Left renal pelvis (tissue), 4 donors: ENCODE measurements around the gene FCN2. TPM values are rescaled to one million over a fixed set of nuclear protein-coding genes. Genes with fewer than 3 reads are reported as not detected.

ENCODE experiments used
- DNase-seq, 4 donors: peaks; one replicate each; pipeline ENCODE4 v3.0.0-alpha.2; 2013; ENCODE audit warnings: low read depth in 4 of 4, low spot score in 3 of 4
- polyA plus RNA-seq, 4 donors: library from polyadenylated mRNA; unstranded; fragments of 120-200 nt; gene quantifications; one replicate each; pipeline ENCODE4 v1.2.1, GENCODE V29; 2013; ENCODE audit not compliant: insufficient read length in 4 of 4

The FCN2 gene
- under 1 TPM in 3 of 4 donors, not detected in 1; 0.27 to 0.33 (median 0.31) TPM for polyA plus RNA-seq

- DNase-seq, result no peak
These were observed at the start of gene FCN2 for GRCh38 chr9:134880484-134881312. Gene FCN2 (plus strand): TSS chr9:134880810. CDS start chr9:134880822, 12 bp downstream.

GRCh38 chr9:134830926-134831720, 49.5 kb upstream of the FCN2 start:
- no peak for DNase-seq

- no peak for DNase-seq
These were observed 48.1 kb upstream of the FCN2 start for GRCh38 chr9:134832471-134832870.

GRCh38 chr9:134833294-134833880, 47.2 kb upstream of the FCN2 start:
- DNase-seq, result no peak

GRCh38 chr9:134834217-134834956, 46.2 kb upstream of the FCN2 start:
- DNase-seq, result no peak

GRCh38 chr9:134834957-134835419, 45.6 kb upstream of the FCN2 start:
- DNase-seq, result no peak

- no peak for DNase-seq
These were observed 45.2 kb upstream of the FCN2 start for GRCh38 chr9:134835448-134835847.

- DNase-seq, result no peak
These were observed 44.6 kb upstream of the FCN2 start for GRCh38 chr9:134835987-134836386.

- DNase-seq, result no peak
These were observed 44.1 kb upstream of the FCN2 start for GRCh38 chr9:134836406-134836970.

- no peak for DNase-seq
These were observed 43.1 kb upstream of the FCN2 start for GRCh38 chr9:134837529-134837928.

- no peak for DNase-seq
These were observed 41.8 kb upstream of the FCN2 start for GRCh38 chr9:134838651-134839454.

- DNase-seq, result no peak
These were observed 41.0 kb upstream of the FCN2 start for GRCh38 chr9:134839455-134840125.

GRCh38 chr9:134840511-134840910, 40.1 kb upstream of the FCN2 start:
- DNase-seq, result no peak

GRCh38 chr9:134841180-134841904, 39.3 kb upstream of the FCN2 start:
- DNase-seq, result no peak

GRCh38 chr9:134842321-134842720, 38.3 kb upstream of the FCN2 start:
- no peak for DNase-seq

GRCh38 chr9:134843740-134844139, 36.9 kb upstream of the FCN2 start:
- no peak for DNase-seq

GRCh38 chr9:134844821-134845220, 35.8 kb upstream of the FCN2 start:
- DNase-seq, result no peak

- no peak for DNase-seq
These were observed 34.4 kb upstream of the FCN2 start for GRCh38 chr9:134846187-134846586.
